ENCODE data around the gene EPC1. TPM values are rescaled to one million over a fixed set of nuclear protein-coding genes. Genes with fewer than 3 reads are reported as not detected.
A peak's percentile ranks its signal among the peaks of the same experiment; 100 is the strongest.

The EPC1 gene
- total and polyA plus RNA-seq, 9 of the 15 experiments (the other 6 are each of a cell fraction or from before 2014, with no cell fraction given) = 7.0 to 43.6 (median 16.1) TPM

DNA sequence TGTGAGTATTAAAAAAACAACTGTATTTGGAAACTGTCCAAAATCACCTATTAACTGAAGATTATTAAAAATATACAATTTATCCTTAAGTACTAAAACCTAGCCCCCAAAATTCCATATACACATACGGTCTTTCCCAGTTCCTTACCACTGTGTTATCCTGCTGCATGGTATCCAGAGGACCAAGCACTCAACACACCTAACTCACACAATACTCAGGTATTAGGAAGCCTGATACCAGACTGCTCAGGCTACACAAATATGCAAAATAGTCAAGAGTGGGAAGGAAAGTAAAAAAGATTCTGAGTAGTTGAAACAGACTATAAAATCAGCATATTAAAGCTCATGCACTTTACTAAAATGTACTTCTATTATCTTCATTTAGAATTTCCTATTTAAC lies 67.2 kb downstream of the EPC1 start:
- H3K9me1 ChIP-seq (ENCODE audit: control insufficient read depth, insufficient read depth, low read length) = no peaks in the 10 kb centered on the region
- H3K4me1 ChIP-seq (replicated peaks in 1 of 2; ENCODE audit: control insufficient read depth in 2 of 2, insufficient read depth in 2 of 2, low read length in 2 of 2) = no peaks in the 10 kb centered on the region
- no peak for ATAC-seq
- WGBS (ENCODE audit: insufficient coverage, low coverage, missing lambda C conversion rate) = 100% methylated on average over 1 of the region's 1 CpG
- TF ChIP-seq, protein P1, sequence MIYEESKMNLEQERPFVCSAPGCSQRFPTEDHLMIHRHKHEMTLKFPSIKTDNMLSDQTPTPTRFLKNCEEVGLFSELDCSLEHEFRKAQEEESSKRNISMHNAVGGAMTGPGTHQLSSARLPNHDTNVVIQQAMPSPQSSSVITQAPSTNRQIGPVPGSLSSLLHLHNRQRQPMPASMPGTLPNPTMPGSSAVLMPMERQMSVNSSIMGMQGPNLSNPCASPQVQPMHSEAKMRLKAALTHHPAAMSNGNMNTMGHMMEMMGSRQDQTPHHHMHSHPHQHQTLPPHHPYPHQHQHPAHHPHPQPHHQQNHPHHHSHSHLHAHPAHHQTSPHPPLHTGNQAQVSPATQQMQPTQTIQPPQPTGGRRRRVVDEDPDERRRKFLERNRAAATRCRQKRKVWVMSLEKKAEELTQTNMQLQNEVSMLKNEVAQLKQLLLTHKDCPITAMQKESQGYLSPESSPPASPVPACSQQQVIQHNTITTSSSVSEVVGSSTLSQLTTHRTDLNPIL (CRISPR knock-in tag; IDR thresholded peaks at IDR 0.05) = no peak
- TF ChIP-seq EGR1 (conservative IDR thresholded peaks at IDR 0.05) (no peak), HEY1 (CRISPR knock-in tag; IDR thresholded peaks at IDR 0.05; ENCODE audit: borderline replicate concordance) (no peak)
- no peaks in the 10 kb centered on the region for H3K79me2 ChIP-seq (ENCODE audit: control insufficient read depth, insufficient read depth, low read length)
- in situ Hi-C loops (cut with MboI) = no loop called here
- H3K27me3 ChIP-seq (ENCODE audit: control insufficient read depth in 2 of 2, insufficient read depth in 2 of 2, low read length in 2 of 2) = no peaks in the 10 kb centered on the region
- H3K9ac ChIP-seq (ENCODE audit: insufficient read depth in 1 of 2, low read depth in 2 of 2, low read length in 2 of 2) = no peak overlapping the region
- H3K36me3 ChIP-seq (ENCODE audit: control insufficient read depth, insufficient read depth, low read length) = peaks cover 32% of the 10 kb centered on the region
- no peak overlapping the region for H3K4me2 ChIP-seq (ENCODE audit: insufficient read depth, low read length)
- H2AFZ ChIP-seq (ENCODE audit: low read depth, low read length) = no peak overlapping the region
- H3K27ac ChIP-seq (ENCODE audit: extremely low read depth, low read depth, low read length) = no peak overlapping the region
- CTCF ChIA-PET (ENCODE audit: low intra/inter-chr PET ratio) = no interaction called here
- POLR2A ChIA-PET = no interaction called here
- H4K20me1 ChIP-seq (replicated peaks; ENCODE audit: control insufficient read depth, insufficient read depth, low read length) = no peaks in the 10 kb centered on the region
- DNase-seq (ENCODE audit: extremely low read depth in 1 of 4, low spot score in 3 of 4) = no peak
- intact Hi-C loops (cut with micrococcal nuclease) = no loop called here
- no TSS peak for BruUV-seq (replicated peaks)
- no peaks in the 10 kb centered on the region for H3K9me3 ChIP-seq (replicated peaks; ENCODE audit: control insufficient read depth, insufficient read depth, low read depth, low read length)
- FAIRE-seq = no peak
- H3K4me3 ChIP-seq = no peak overlapping the region

DNA sequence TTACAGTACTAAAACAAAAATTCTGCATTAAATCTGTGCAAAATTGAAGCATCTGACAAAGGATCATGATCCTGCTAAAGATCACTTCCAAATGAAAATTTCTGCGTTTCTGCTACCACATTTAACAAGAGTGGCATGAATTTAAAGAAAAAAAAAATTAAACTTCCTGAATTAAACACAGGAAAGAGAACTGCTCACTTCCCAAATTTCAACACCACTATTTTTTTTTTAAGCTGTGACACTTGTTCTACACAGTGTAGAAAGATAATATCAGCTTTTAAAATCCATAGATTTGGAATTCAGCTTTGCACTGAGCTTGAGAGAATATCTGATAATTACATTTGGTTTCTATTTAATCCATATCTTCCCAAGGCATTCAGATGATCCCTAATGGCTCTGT lies 73.6 kb downstream of the EPC1 start:
- no peaks in the 10 kb centered on the region; the same call in 1 of the 2 replicates for H3K9me3 ChIP-seq (replicated peaks; ENCODE audit: control insufficient read depth, insufficient read depth, low read depth, low read length)
- no peaks in the 10 kb centered on the region for H3K4me1 ChIP-seq (replicated peaks in 1 of 2; ENCODE audit: control insufficient read depth in 2 of 2, insufficient read depth in 2 of 2, low read length in 2 of 2)
- no peaks in the 10 kb centered on the region for H3K9me1 ChIP-seq (ENCODE audit: control insufficient read depth, insufficient read depth, low read length)
- no peak overlapping the region for H3K27ac ChIP-seq (ENCODE audit: extremely low read depth, low read depth, low read length)
- in situ Hi-C loops (cut with MboI) = no loop called here
- no peak overlapping the region for H3K9ac ChIP-seq (ENCODE audit: insufficient read depth in 1 of 2, low read depth in 2 of 2, low read length in 2 of 2)
- 93% methylated on average over 1 of the region's 1 CpG for WGBS (ENCODE audit: insufficient coverage, low coverage, missing lambda C conversion rate)
- H3K36me3 ChIP-seq (ENCODE audit: control insufficient read depth, insufficient read depth, low read length) = peaks cover 62% of the 10 kb centered on the region
- TF ChIP-seq ZNF830 (CRISPR knock-in tag; IDR thresholded peaks at IDR 0.05) = no peak
- no peak for ATAC-seq
- H3K79me2 ChIP-seq (ENCODE audit: control insufficient read depth, insufficient read depth, low read length) = no peaks in the 10 kb centered on the region
- FAIRE-seq = peak; percentile 29
- no TSS peak for BruUV-seq (replicated peaks)
- no peaks in the 10 kb centered on the region for H3K27me3 ChIP-seq (ENCODE audit: control insufficient read depth in 2 of 2, insufficient read depth in 2 of 2, low read length in 2 of 2)
- ChIA-PET CTCF (ENCODE audit: low intra/inter-chr PET ratio) (no interaction called here), POLR2A (no interaction called here)
- DNase-seq (ENCODE audit: extremely low read depth in 1 of 4, low spot score in 3 of 4) = no peak
- intact Hi-C loops (cut with micrococcal nuclease) = no loop called here
- H2AFZ ChIP-seq (ENCODE audit: low read depth, low read length) = no peak overlapping the region
- no peak overlapping the region for H3K4me2 ChIP-seq (ENCODE audit: insufficient read depth, low read length)
- no peak overlapping the region for H3K4me3 ChIP-seq
- H4K20me1 ChIP-seq (replicated peaks; ENCODE audit: control insufficient read depth, insufficient read depth, low read length) = no peaks in the 10 kb centered on the region

All from K562 (cell line).